COLO668 (cell line): ENCODE measurements around the gene AP1S1.
A peak's percentile ranks its signal among the peaks of the same experiment; 100 is the strongest.

Experiments used
- DNase-seq: peaks from one replicate; lab custom pipeline; 2025; ENCODE audit not compliant: unreplicated experiment; lab: John Stamatoyannopoulos, UW

AP1S1 gene

GRCh38 chr7:101156277-101156676, 2.0 kb downstream of the AP1S1 start:
- DNase-seq: no peak

GRCh38 chr7:101156866-101157589, 2.8 kb downstream of the AP1S1 start:
- no peak for DNase-seq

- DNase-seq: no peak
These were observed 5.7 kb downstream of the AP1S1 start for GRCh38 chr7:101159696-101160674.

- DNase-seq: no peak
These were observed 6.6 kb downstream of the AP1S1 start for GRCh38 chr7:101160910-101161309.

GRCh38 chr7:101161692-101162471, 7.6 kb downstream of the AP1S1 start:
- no peak for DNase-seq

- peak; percentile 86 for DNase-seq
These were observed 8.4 kb downstream of the AP1S1 start for GRCh38 chr7:101162551-101163278.

- peak; percentile 86 for DNase-seq
These were observed 9.2 kb downstream of the AP1S1 start for GRCh38 chr7:101163279-101164070.

- DNase-seq: peak; percentile 70
These were observed 10.0 kb downstream of the AP1S1 start for GRCh38 chr7:101164071-101164840.

- peak; percentile 98 for DNase-seq
These were observed 11.0 kb downstream of the AP1S1 start, which contains the start of gene VGF for GRCh38 chr7:101165075-101165957. Gene VGF (minus strand): TSS chr7:101165569. CDS start chr7:101164843, 726 bp downstream.

- peak; percentile 50 for DNase-seq
These were observed 11.8 kb downstream of the AP1S1 start for GRCh38 chr7:101165958-101166647.

- no peak for DNase-seq
These were observed 12.3 kb downstream of the AP1S1 start for GRCh38 chr7:101166648-101166908.

- no peak for DNase-seq
These were observed 12.8 kb downstream of the AP1S1 start for GRCh38 chr7:101166909-101167644.

GRCh38 chr7:101167645-101168411, 13.6 kb downstream of the AP1S1 start:
- DNase-seq: peak; percentile 21

GRCh38 chr7:101168412-101169049, 14.3 kb downstream of the AP1S1 start:
- no peak for DNase-seq

GRCh38 chr7:101169110-101169837, 15.0 kb downstream of the AP1S1 start:
- peak; percentile 33 for DNase-seq
